RWPE1 (cell line): Measurements from ENCODE around the gene CA10.

ENCODE experiments used
- CTCF ChIA-PET: fragments of 350-600 bp; sonication (Branson Sonifier 250); formaldehyde crosslinking; extraction: SDS; loops from one replicate; lab custom pipeline; 2021; lab: Yijun Ruan, JAX
- POLR2A ChIA-PET: fragments of 400-600 bp; formaldehyde crosslinking; extraction: SDS; loops from one replicate; lab custom pipeline; 2020; ENCODE audit warnings: antibody characterized with exemption; ENCODE audit not compliant: low non-redundant PET; lab: Yijun Ruan, JAX
- DNase-seq: peaks from one replicate; pipeline ENCODE4 v3.0.0; 2012; ENCODE audit warnings: low spot score
- H3K27ac ChIP-seq: fragments of 450-650 bp; 2 replicates; pipeline ENCODE4 v1.5.1; 2017
- CTCF ChIP-seq: fragments of 450-650 bp; conservative IDR thresholded peaks from 2 replicates; pipeline ENCODE4 v1.5.1; 2017; ENCODE audit warnings: low read depth, mild to moderate bottlenecking

Gene CA10

GRCh38 chr17:51763058-51763457 is 395.5 kb downstream of the CA10 start:
- CTCF ChIA-PET: no interaction called here

GRCh38 chr17:51761105-51761504 is 397.4 kb downstream of the CA10 start:
- ChIA-PET POLR2A (no interaction called here), CTCF (no interaction called here)
- H3K27ac ChIP-seq: no peak overlapping the region
- no peak for DNase-seq
- TF ChIP-seq CTCF: no peak

More at GRCh38 chr17:51763058-51763457, 395.5 kb downstream of the CA10 start:
- DNase-seq: no peak
- POLR2A ChIA-PET: no interaction called here
- H3K27ac ChIP-seq: no peak overlapping the region
- no peak for TF ChIP-seq CTCF

DNA sequence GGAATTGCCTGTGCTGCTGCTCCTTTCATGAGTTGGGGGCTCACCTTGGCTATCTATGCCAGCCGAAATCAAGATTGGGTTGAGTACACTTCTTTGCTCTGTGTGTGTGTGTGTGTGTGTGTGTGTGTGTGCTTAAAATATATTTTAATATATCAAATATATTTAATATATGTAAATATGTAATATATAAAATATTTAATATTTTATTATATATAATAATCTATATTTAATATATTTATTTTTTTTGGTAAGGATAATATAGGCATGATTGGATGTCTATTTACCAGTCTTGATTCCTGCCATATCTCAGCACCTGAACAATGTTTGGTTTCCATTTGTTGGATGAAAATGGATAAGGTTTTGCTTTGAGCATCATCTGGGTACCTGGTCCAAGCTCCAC is 399.3 kb downstream of the CA10 start:
- CTCF ChIA-PET: interaction anchor here (0.6 to 0.9 kb wide), 2 partner anchors 283 to 348 kb away, joined by 3 read pairs; no protein-coding TSS in a partner anchor

DNA sequence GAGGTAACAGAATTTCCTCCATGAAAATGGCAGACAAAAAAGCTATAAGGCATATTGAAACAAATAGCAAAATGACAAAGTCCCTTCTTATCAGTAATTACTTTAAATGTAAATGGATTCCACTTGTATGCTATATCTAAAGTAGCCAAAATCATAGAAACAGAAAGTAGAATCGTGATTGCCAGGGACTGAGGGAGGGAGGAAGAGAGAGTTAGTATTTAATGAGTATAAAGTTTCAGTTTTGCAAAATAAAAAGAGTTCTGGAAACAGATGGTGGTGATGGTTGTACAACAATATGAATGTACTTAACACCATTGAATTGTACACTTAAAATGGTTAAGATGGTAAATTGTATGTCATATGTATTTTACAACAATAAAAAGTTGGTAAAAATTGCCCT is 407.4 kb downstream of the CA10 start:
- TF ChIP-seq CTCF: no peak
- POLR2A ChIA-PET: no interaction called here
- H3K27ac ChIP-seq: no peak overlapping the region
- CTCF ChIA-PET: interaction anchor here (1.7 kb wide), 1 partner anchor 14 kb away, joined by 4 read pairs; no protein-coding TSS in a partner anchor
- DNase-seq: no peak

More for the DNA sequence above, 399.3 kb downstream of the CA10 start:
- no peak for TF ChIP-seq CTCF
- no peak overlapping the region for H3K27ac ChIP-seq
- no peak for DNase-seq
- POLR2A ChIA-PET: no interaction called here

DNA sequence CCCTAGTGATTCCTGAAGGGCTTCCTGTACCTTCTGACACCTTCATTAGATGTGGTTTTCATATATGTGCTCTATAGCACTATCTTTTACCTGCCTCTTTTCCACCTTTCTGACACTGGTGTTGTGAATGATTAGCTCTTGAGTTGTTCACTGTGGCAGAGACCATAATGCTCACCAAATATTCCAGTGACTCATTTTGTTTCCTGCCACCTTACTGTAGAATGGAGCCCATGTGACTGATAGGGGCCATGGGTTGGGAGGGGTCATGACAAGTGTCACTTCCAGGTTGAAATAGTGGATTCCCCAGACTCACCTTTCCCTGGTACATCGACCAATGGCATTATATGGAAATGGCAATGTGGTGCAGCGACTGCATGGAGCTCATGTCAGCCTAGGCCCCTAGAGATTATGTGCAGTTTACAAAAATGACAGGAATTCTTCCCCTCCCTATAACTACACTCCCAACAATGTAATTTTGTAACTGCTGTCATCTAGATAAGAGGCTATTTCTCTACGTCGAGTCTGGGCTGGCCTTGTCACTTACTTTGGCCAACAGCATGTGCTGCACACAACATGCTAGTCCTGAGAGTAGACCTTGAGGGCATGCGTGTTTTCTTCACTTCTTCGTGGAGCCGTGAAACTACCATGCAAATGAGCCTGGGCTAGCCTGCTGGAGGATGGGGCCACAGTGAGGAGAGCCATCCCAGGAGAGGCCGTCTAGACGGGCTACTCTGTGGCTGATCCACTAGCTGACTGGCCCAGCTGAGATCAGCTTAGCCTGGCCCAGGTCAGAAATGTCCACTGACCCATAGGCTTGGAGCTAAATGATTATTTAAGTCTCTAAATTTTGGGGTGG is 409.5 kb downstream of the CA10 start:
- DNase-seq: no peak
- CTCF ChIA-PET: interaction anchor here (0.9 kb wide), 1 partner anchor 15 kb away, joined by 4 read pairs; no protein-coding TSS in a partner anchor
- POLR2A ChIA-PET: no interaction called here

GRCh38 chr17:51746421-51746820 is 412.1 kb downstream of the CA10 start:
- DNase-seq: no peak
- CTCF ChIA-PET: no interaction called here
- TF ChIP-seq CTCF: no peak
- no peak overlapping the region for H3K27ac ChIP-seq
- POLR2A ChIA-PET: no interaction called here

More for the DNA sequence above, 409.5 kb downstream of the CA10 start:
- no peak for TF ChIP-seq CTCF
- no peak overlapping the region for H3K27ac ChIP-seq
